Parathyroid adenoma (tissue), 2 donors: ENCODE measurements around the gene RAB14.

Experiments used
- H2AFZ ChIP-seq: fragments of 300-600 bp; sonication (generic); one replicate; pipeline ENCODE4 v1.7.0; 2017; ENCODE audit warnings: antibody characterized with exemption, mild to moderate bottlenecking
- H3K27ac ChIP-seq: fragments of 300-600 bp; sonication (generic); one replicate; pipeline ENCODE4 v1.7.0; 2017
- H3K27me3 ChIP-seq: fragments of 300-600 bp; sonication (generic); one replicate; pipeline ENCODE4 v1.7.0; 2017; ENCODE audit warnings: low read length; ENCODE audit not compliant: control insufficient read depth, insufficient read depth
- H3K36me3 ChIP-seq: fragments of 300-600 bp; sonication (generic); one replicate; pipeline ENCODE4 v1.7.0; 2017; ENCODE audit warnings: low read length; ENCODE audit not compliant: control insufficient read depth, insufficient read depth
- H3K4me1 ChIP-seq: fragments of 300-600 bp; sonication (generic); one replicate; pipeline ENCODE4 v1.7.0; 2017; ENCODE audit warnings: control low read depth
- H3K4me2 ChIP-seq: fragments of 300-600 bp; sonication (generic); one replicate; pipeline ENCODE4 v1.7.0; 2017; ENCODE audit warnings: low read length
- H3K4me3 ChIP-seq: fragments of 300-600 bp; sonication (generic); one replicate; pipeline ENCODE4 v1.7.0; 2017; ENCODE audit warnings: low read depth, low read length
- H3K79me2 ChIP-seq: fragments of 300-600 bp; sonication (generic); one replicate; pipeline ENCODE4 v1.7.0; 2017; ENCODE audit warnings: control low read depth
- H3K9ac ChIP-seq: fragments of 300-600 bp; sonication (generic); one replicate; pipeline ENCODE4 v1.7.0; 2017; ENCODE audit warnings: mild to moderate bottlenecking
- H3K9me3 ChIP-seq: fragments of 300-600 bp; sonication (generic); one replicate; pipeline ENCODE4 v1.7.0; 2017; ENCODE audit warnings: low read length; ENCODE audit not compliant: control insufficient read depth
- TF ChIP-seq, protein P1 (sequence below): fragments of 300-600 bp; sonication (generic); IDR thresholded peaks from one replicate; pipeline ENCODE4 v1.7.0; 2017; ENCODE audit warnings: antibody characterized with exemption, mild to moderate bottlenecking
- donor health status: primary hyperparathyroidism.

The RAB14 gene

DNA sequence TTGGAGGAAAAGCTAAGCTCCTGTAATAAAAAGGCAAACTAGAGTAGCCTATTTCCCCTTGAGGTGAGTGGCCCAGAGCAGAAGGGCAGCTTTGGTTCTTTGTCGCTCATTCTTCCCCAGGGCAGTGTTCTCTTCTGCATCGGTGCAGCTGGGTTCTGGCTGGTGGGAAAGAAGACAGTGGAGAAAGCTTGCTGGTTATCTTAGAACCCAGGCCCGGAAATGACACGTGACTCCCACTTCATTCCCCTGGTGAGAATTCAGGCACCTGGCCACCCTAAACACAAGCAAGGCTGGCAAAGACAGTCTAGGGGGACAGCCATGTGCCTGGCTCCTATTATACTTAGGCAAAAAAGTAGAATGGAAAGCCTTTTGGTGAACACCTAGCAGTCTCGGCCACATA is 33.8 kb upstream of the RAB14 start:
- no peaks in the 10 kb centered on the region for H3K4me1 ChIP-seq
- TF ChIP-seq, protein P1, sequence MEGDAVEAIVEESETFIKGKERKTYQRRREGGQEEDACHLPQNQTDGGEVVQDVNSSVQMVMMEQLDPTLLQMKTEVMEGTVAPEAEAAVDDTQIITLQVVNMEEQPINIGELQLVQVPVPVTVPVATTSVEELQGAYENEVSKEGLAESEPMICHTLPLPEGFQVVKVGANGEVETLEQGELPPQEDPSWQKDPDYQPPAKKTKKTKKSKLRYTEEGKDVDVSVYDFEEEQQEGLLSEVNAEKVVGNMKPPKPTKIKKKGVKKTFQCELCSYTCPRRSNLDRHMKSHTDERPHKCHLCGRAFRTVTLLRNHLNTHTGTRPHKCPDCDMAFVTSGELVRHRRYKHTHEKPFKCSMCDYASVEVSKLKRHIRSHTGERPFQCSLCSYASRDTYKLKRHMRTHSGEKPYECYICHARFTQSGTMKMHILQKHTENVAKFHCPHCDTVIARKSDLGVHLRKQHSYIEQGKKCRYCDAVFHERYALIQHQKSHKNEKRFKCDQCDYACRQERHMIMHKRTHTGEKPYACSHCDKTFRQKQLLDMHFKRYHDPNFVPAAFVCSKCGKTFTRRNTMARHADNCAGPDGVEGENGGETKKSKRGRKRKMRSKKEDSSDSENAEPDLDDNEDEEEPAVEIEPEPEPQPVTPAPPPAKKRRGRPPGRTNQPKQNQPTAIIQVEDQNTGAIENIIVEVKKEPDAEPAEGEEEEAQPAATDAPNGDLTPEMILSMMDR, result no peak
- no peak overlapping the region for H3K27ac ChIP-seq
- H3K27me3 ChIP-seq, result no peaks in the 10 kb centered on the region
- H3K4me3 ChIP-seq, result no peak overlapping the region
- no peak overlapping the region for H3K9ac ChIP-seq
- H3K9me3 ChIP-seq, result no peaks in the 10 kb centered on the region
- no peak overlapping the region for H3K4me2 ChIP-seq
- H3K36me3 ChIP-seq, result no peaks in the 10 kb centered on the region
- H2AFZ ChIP-seq, result no peak overlapping the region
- no peaks in the 10 kb centered on the region for H3K79me2 ChIP-seq

DNA sequence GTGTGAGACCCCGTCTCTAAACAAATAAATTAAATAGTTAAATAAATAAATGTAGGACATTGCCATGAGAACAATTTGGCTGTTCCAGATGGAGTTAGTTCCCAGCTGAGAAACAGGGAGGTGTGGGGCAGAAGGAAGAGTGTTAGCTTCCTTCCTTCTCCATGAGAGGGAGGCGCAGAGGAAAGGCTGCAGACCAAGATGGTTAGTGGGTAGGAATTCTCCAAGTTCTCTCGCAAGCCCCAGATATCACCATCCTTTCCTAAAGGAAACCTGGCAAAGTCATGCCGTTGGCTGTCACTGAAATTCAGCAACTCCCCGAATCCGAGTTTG is 33.1 kb upstream of the RAB14 start:
- Histone ChIP-seq H3K36me3 (no peaks in the 10 kb centered on the region), H3K4me2 (no peak overlapping the region), H3K79me2 (no peaks in the 10 kb centered on the region), H2AFZ (no peak overlapping the region), H3K4me1 (no peaks in the 10 kb centered on the region), H3K27ac (no peak overlapping the region), H3K9me3 (no peaks in the 10 kb centered on the region), H3K4me3 (no peak overlapping the region), H3K27me3 (no peaks in the 10 kb centered on the region), H3K9ac (no peak overlapping the region)
- TF ChIP-seq, protein P1, result no peak

DNA sequence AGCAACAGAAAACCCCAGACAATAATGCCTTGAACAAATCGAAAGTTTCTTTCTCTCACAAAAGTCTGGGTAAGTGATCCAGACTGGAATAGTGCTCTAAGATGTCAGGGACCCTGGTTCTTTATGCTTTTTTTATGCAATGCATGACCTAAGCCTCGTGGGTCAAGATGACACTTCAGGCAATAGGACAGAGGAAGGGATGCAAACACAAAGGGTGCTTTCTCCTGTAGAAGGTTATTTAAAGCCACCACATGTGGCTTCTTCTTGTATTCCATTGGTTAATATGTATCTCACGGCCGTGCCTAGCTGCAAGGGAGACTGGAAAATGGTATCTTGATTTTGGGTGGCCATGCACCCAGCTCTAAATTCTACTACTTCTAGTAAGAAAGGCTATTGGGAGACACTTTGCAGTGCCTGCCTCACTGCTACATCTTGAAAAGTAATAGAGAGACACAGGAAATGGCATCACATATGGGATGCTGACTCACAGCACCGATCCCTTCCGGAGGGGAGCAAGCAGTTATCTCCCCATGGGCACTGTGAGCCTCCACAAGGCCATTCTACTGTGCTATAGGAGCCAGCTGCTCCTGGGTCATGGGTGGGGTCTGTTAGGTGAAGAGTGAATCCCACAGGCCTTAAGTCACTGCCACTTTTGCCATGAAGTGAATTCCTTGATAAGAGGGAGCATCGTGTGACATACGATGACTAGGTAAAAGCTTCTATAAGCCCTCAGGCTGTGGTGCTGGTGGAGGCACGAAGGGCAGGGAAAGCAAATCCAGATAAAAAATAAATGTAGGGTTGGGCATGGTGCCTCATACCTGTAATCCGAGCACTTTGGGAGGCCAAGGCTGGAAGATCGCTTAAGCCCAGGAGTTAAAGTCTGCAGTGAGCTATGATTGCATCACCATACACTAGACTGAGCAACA is 32.5 kb upstream of the RAB14 start:
- Histone ChIP-seq H3K9me3 (no peaks in the 10 kb centered on the region), H3K4me1 (no peaks in the 10 kb centered on the region), H3K4me3 (no peak overlapping the region), H2AFZ (no peak overlapping the region), H3K36me3 (no peaks in the 10 kb centered on the region), H3K27ac (no peak overlapping the region), H3K4me2 (no peak overlapping the region), H3K27me3 (no peaks in the 10 kb centered on the region), H3K79me2 (no peaks in the 10 kb centered on the region), H3K9ac (no peak overlapping the region)
- TF ChIP-seq, protein P1, result no peak

DNA sequence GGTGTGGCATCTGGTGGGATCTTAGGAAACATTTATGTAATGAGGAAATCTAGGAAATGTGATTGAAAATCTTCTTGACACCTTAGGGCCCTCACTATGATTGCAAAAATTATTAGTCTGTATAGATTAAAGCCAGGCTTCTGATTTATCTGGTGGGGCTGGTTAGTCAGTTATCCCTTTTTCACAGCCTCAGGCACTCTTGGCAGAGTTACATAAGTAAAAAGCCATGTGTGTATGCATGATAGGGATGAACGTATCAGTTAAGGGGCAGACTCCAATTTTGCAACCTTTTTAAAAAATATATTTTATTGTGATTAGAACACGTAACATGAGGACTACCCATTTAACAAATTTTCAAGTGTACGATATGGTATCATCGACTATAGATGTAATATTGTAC is 30.6 kb upstream of the RAB14 start:
- Histone ChIP-seq H3K4me2 (no peak overlapping the region), H3K9ac (no peak overlapping the region), H3K4me1 (no peaks in the 10 kb centered on the region), H3K79me2 (no peaks in the 10 kb centered on the region), H2AFZ (no peak overlapping the region), H3K36me3 (no peaks in the 10 kb centered on the region), H3K27ac (no peak overlapping the region), H3K9me3 (no peaks in the 10 kb centered on the region), H3K27me3 (no peaks in the 10 kb centered on the region), H3K4me3 (no peak overlapping the region)
- TF ChIP-seq, protein P1, result no peak

DNA sequence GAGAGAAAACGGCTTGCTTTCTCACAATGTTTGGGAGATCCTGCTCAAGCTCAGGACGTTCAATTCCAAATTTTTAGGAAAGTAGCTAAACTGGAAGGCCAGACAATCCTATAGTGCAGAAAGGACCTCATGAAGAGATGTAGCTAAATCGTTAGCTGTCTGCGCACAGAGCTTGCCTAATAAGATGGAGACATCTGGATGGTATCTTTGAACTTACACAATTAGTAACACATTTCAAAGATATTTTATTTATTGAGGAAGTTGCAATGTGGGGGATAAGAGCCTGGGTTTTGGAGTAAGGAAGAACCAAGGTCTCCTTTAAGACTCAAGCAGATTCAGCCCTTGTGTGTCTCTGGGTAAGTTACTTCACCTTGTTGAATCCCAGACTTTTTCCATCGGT is 28.6 kb upstream of the RAB14 start:
- Histone ChIP-seq H3K4me3 (no peak overlapping the region), H3K36me3 (no peaks in the 10 kb centered on the region), H3K27me3 (no peaks in the 10 kb centered on the region), H3K4me1 (no peaks in the 10 kb centered on the region), H3K27ac (no peak overlapping the region), H3K79me2 (no peaks in the 10 kb centered on the region), H3K9ac (no peak overlapping the region), H3K9me3 (no peaks in the 10 kb centered on the region), H2AFZ (no peak overlapping the region), H3K4me2 (no peak overlapping the region)
- TF ChIP-seq, protein P1, result no peak
